ENCODE data around the gene CIPC. TPM values are rescaled to one million over a fixed set of nuclear protein-coding genes. Genes with fewer than 3 reads are reported as not detected.
A peak's percentile ranks its signal among the peaks of the same experiment; 100 is the strongest.

CIPC gene, protein sequence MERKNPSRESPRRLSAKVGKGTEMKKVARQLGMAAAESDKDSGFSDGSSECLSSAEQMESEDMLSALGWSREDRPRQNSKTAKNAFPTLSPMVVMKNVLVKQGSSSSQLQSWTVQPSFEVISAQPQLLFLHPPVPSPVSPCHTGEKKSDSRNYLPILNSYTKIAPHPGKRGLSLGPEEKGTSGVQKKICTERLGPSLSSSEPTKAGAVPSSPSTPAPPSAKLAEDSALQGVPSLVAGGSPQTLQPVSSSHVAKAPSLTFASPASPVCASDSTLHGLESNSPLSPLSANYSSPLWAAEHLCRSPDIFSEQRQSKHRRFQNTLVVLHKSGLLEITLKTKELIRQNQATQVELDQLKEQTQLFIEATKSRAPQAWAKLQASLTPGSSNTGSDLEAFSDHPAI
- 13.9 and 18.4 TPM in 2 replicates for total RNA-seq (2016; rRNA removed; fragmentation: Illumina TruSeq; extraction: Trizol)
- 1.6 and 1.7 TPM in 2 replicates for total RNA-seq (2016; cell fraction: cytosol; rRNA removed; fragmentation: Illumina TruSeq; extraction: Trizol; ENCODE audit: low read depth)
- total RNA-seq (2016; cell fraction: insoluble cytoplasmic fraction; rRNA removed; fragmentation: Illumina TruSeq; extraction: Trizol) = 12.8 and 18.2 TPM in 2 replicates
- total RNA-seq (2016; cell fraction: membrane; rRNA removed; fragmentation: Illumina TruSeq; extraction: Trizol) = 9.4 and 10.0 TPM in 2 replicates
- 8.0 and 10.3 TPM in 2 replicates for total RNA-seq (2016; cell fraction: nucleus; rRNA removed; fragmentation: Illumina TruSeq; extraction: Trizol)
- 6.0 and 7.6 TPM in 2 replicates for polyA plus RNA-seq (2011; rRNA removed)
- polyA plus RNA-seq (2011; cell fraction: cytosol; rRNA removed) = 4.8 and 5.6 TPM in 2 replicates
- 3.6 and 4.9 TPM in 2 replicates for polyA plus RNA-seq (2011; cell fraction: nucleus; rRNA removed)
- 4.0 and 4.3 TPM in 2 replicates for polyA plus RNA-seq (2012)
- polyA plus RNA-seq (2016; cell fraction: cytosol; fragmentation: Illumina TruSeq; extraction: Trizol; ENCODE audit: low read depth) = 0.84 and 0.93 TPM in 2 replicates
- 12.4 and 12.8 TPM in 2 replicates for polyA plus RNA-seq (2016; cell fraction: insoluble cytoplasmic fraction; fragmentation: Illumina TruSeq; extraction: Trizol; ENCODE audit: low read depth)
- 3.3 and 4.4 TPM in 2 replicates for polyA plus RNA-seq (2016; cell fraction: membrane; fragmentation: Illumina TruSeq; extraction: Trizol; ENCODE audit: low read depth)
- 10.3 and 11.4 TPM in 2 replicates for polyA plus RNA-seq (2016; cell fraction: nucleus; fragmentation: Illumina TruSeq; extraction: Trizol; ENCODE audit: insufficient read depth, low read depth)
- polyA minus RNA-seq (2011; rRNA and poly(A)+ RNA removed; ENCODE audit: low replicate concordance) = 11.9 and 19.0 TPM in 2 replicates
- 6.0 and 6.7 TPM in 2 replicates for polyA minus RNA-seq (2011; cell fraction: cytosol; rRNA and poly(A)+ RNA removed)
- polyA minus RNA-seq (2011; cell fraction: nucleus; rRNA and poly(A)+ RNA removed) = 5.9 and 7.2 TPM in 2 replicates
- percentile 67 among the genes with signal in this experiment for Bru-seq, nascent RNA
- BruChase-seq, experiment 1, labeled RNA remaining after a 6-hour chase = percentile 92 among the genes with signal in this experiment
- BruChase-seq, experiment 2, labeled RNA remaining after a 2-hour chase = percentile 91 among the genes with signal in this experiment
- long read RNA-seq, experiment 1, full-length matches to known transcripts = 2 of 2 reads
- long read RNA-seq, experiment 1, partial matches to known transcripts = 0 of 2 reads
- long read RNA-seq, experiment 1, other reads (novel, unspliced or antisense) = 0 of 2 reads
- long read RNA-seq, experiment 2, partial matches to known transcripts = 2 of 2 reads
- long read RNA-seq, experiment 2, other reads (novel, unspliced or antisense) = 0 of 2 reads

DNA sequence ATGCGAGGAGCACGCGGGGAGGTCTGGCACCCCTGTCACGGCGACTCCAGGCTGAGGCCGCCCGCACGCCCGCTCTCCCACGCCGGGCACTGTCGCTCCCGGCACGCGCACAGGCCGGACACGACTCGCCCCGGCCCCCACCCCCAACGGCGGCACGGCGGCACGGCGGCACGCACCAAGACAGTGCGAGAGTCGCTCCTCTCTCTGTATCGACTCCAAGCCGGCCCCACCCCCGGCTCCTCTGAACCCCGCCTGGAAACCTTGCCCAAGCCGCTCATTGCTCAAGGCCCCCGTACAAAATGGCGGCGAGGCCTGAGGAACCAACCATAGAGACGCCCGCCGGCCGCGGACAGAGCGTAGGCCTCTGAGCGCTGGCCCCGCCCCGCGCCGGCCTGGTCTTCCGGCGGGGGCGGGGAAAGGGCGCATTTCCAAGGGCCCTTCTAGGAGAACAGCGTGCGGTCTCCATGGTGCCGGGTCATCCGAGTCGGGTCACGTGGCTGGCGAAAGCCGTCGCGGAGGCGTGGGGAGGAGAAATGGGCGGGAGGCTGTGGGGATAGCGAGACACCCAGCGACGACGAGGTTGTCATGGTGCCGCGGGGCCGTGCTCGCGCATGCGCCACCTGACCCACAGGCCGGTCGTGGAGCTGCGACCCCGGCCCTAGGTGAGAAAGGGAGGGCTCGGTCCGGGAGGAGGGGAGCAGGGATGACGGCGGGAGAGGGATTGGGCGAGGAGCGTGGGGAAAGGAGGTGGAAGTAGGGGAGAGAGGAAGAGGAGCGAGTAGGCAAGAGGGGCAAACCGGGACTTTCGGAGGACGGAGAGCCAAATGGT, at the start of gene CIPC:
TSS of gene CIPC (plus strand) at position 559 of the 829 bp plus-strand sequence. CDS start 7,451 bp downstream, outside the sequence.
- intact Hi-C loops (cut with micrococcal nuclease; ENCODE audit: unreplicated experiment) = loop anchor here (5.0 kb wide), 1 partner anchor 56 kb away; no protein-coding TSS in a partner anchor
- no peak for TF ChIP-seq MAFF (IDR thresholded peaks at IDR 0.05; ENCODE audit: low read depth, low read length)
- TF ChIP-seq HES4 (CRISPR knock-in tag; IDR thresholded peaks at IDR 0.05; ENCODE audit: borderline replicate concordance) = no peak
- TF ChIP-seq CREM (IDR thresholded peaks at IDR 0.05) = peak; percentile 70
- TF ChIP-seq CREM (CRISPR knock-in tag; IDR thresholded peaks at IDR 0.05) = no peak
- TF ChIP-seq, protein P1, sequence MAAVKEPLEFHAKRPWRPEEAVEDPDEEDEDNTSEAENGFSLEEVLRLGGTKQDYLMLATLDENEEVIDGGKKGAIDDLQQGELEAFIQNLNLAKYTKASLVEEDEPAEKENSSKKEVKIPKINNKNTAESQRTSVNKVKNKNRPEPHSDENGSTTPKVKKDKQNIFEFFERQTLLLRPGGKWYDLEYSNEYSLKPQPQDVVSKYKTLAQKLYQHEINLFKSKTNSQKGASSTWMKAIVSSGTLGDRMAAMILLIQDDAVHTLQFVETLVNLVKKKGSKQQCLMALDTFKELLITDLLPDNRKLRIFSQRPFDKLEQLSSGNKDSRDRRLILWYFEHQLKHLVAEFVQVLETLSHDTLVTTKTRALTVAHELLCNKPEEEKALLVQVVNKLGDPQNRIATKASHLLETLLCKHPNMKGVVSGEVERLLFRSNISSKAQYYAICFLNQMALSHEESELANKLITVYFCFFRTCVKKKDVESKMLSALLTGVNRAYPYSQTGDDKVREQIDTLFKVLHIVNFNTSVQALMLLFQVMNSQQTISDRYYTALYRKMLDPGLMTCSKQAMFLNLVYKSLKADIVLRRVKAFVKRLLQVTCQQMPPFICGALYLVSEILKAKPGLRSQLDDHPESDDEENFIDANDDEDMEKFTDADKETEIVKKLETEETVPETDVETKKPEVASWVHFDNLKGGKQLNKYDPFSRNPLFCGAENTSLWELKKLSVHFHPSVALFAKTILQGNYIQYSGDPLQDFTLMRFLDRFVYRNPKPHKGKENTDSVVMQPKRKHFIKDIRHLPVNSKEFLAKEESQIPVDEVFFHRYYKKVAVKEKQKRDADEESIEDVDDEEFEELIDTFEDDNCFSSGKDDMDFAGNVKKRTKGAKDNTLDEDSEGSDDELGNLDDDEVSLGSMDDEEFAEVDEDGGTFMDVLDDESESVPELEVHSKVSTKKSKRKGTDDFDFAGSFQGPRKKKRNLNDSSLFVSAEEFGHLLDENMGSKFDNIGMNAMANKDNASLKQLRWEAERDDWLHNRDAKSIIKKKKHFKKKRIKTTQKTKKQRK (IDR thresholded peaks at IDR 0.05; ENCODE audit: low read length) = no peak
- TF ChIP-seq, protein P2, sequence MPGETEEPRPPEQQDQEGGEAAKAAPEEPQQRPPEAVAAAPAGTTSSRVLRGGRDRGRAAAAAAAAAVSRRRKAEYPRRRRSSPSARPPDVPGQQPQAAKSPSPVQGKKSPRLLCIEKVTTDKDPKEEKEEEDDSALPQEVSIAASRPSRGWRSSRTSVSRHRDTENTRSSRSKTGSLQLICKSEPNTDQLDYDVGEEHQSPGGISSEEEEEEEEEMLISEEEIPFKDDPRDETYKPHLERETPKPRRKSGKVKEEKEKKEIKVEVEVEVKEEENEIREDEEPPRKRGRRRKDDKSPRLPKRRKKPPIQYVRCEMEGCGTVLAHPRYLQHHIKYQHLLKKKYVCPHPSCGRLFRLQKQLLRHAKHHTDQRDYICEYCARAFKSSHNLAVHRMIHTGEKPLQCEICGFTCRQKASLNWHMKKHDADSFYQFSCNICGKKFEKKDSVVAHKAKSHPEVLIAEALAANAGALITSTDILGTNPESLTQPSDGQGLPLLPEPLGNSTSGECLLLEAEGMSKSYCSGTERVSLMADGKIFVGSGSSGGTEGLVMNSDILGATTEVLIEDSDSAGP (CRISPR knock-in tag; IDR thresholded peaks at IDR 0.05; ENCODE audit: borderline replicate concordance) = peak; percentile 84; the same call in 1 of the 2 replicates
- no peak for TF ChIP-seq KDM6A (CRISPR knock-in tag; IDR thresholded peaks at IDR 0.05; ENCODE audit: low read depth)
- TF ChIP-seq ZNF776 (CRISPR knock-in tag; IDR thresholded peaks at IDR 0.05) = 0 out of 2 replicates have a peak, but pooled peaks have one; percentile 48
- TF ChIP-seq ZNF703 (CRISPR knock-in tag; IDR thresholded peaks at IDR 0.05; ENCODE audit: borderline replicate concordance) = peak; percentile 81; the same call in 1 of the 2 replicates

More for the DNA sequence above, at the start of gene CIPC:
- H3K27ac ChIP-seq (ENCODE audit: extremely low read length, insufficient read depth, low read length) = peak within 1 kb of the TSS; percentile 88
- under 1% methylated on average over 43 of the region's 87 CpGs for WGBS (ENCODE audit: low lambda C conversion rate)
- ATAC-seq (peak; percentile 93), FAIRE-seq (peak; percentile 74), DNase-seq (ENCODE audit: low spot score) (peak; percentile 96)
- no TSS peak for BruUV-seq (replicated peaks)
- H3K79me2 ChIP-seq (ENCODE audit: insufficient read depth, low read length) = peaks cover 16% of the 10 kb centered on the region
- H3K4me1 ChIP-seq (ENCODE audit: insufficient read depth, low read length) = peaks cover 27% of the 10 kb centered on the region
- H3K27me3 ChIP-seq (ENCODE audit: control insufficient read depth in 1 of 2, insufficient read depth in 2 of 2, low read length in 2 of 2) = no peaks in the 10 kb centered on the region; a peak in 1 of 5 replicates
- ChIA-PET CTCF (ENCODE audit: low intra/inter-chr PET ratio, low total read pairs) (no interaction called here), POLR2A (interaction anchor here (1.3 kb wide), 1 partner anchor 55 kb away, joined by 5 read pairs; no protein-coding TSS in a partner anchor)
- peak within 1 kb of the TSS; percentile 92 for H3K9ac ChIP-seq (ENCODE audit: insufficient read depth, low read depth, low read length)
- no peaks in the 10 kb centered on the region for H4K20me1 ChIP-seq (ENCODE audit: insufficient read depth, low read length)
- H3K4me2 ChIP-seq (ENCODE audit: low read depth, low read length) = peak within 1 kb of the TSS; percentile 93
- H2AFZ ChIP-seq (ENCODE audit: low read length) = peak within 1 kb of the TSS; percentile 76
- in situ Hi-C loops (cut with HindIII; ENCODE audit: extremely low pct_ligation_motif_present, low pct_unique_long_range_greater_than_20kb) = no loop called here
- H3K4me3 ChIP-seq (replicated peaks in 1 of 3; ENCODE audit: insufficient read depth in 1 of 3, low read depth in 2 of 3, low read length in 3 of 3) = peak within 1 kb of the TSS; percentile 75 to 97 (median 92)
- H3K36me3 ChIP-seq (replicated peaks in 1 of 2; ENCODE audit: control insufficient read depth in 1 of 2, insufficient read depth in 2 of 2, low read length in 2 of 2) = no peaks in the 10 kb centered on the region
- no peaks in the 10 kb centered on the region for H3K9me3 ChIP-seq (ENCODE audit: low read length)
